Measurements from ENCODE around the gene PTPRK. TPM values are rescaled to one million over a fixed set of nuclear protein-coding genes. Genes with fewer than 3 reads are reported as not detected.

Gene PTPRK
- total and polyA plus RNA-seq, 2 of the 8 experiments (the other 6 are each of a cell fraction or from before 2014, with no cell fraction given) = 11.4 to 47.3 TPM

DNA sequence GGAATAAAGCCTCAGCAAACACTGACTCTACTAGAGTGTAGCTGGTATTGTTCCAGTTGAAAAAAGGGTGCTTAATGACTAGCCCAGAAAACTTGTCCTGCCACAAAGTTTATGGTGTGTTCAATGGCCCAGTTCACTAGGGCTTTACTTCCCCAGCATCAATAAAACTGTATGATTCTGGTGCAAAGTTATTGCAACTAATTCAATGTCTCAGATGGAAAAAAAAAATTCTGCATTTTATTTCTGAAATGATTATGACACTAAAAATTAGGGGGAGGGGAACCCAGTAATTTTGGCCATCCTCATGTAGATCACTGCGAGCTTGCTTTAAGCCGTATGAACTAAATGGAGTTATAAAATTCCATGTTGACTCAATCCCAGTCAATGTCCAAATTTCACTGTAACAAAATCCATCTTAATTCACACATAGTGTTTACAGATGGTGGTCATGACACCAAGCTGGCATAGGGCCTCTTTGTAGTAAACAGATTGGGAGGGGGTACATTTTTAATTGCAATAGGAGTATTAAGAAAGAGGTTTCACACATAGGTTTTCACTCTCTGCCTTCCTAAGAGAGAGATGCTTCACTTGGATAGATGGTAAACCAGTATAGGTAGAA lies 41.2 kb downstream of the PTPRK start:
- Histone ChIP-seq H3K4me3 (ENCODE audit: extremely low read depth in 1 of 4, insufficient read depth in 2 of 4, low read depth in 3 of 4, low read length in 4 of 4) (no peak overlapping the region), H3K4me1 (replicated peaks in 1 of 4; ENCODE audit: control insufficient read depth in 3 of 4, insufficient read depth in 4 of 4, low read length in 3 of 4) (peaks cover 0 to 3% (median 1%) of the 10 kb centered on the region in 4 experiments; a peak in 1 of 7 replicates), H3K14ac (ENCODE audit: insufficient read length) (no peak overlapping the region), H3K9me3 (ENCODE audit: insufficient read depth in 2 of 2, low read depth in 1 of 2, low read length in 1 of 2) (no peaks in the 10 kb centered on the region), H2BK12ac (ENCODE audit: low read depth, low read length) (no peak overlapping the region), H2AFZ (ENCODE audit: low read length) (no peak overlapping the region), H3K36me3 (ENCODE audit: control insufficient read depth in 2 of 4, insufficient read depth in 4 of 4, low read length in 3 of 4) (no peaks in the 10 kb centered on the region), H3K56ac (replicated peaks; ENCODE audit: insufficient read length, low read depth, low read length) (no peak overlapping the region), H2BK20ac (ENCODE audit: low read length) (no peak overlapping the region), H4K20me1 (replicated peaks in 1 of 2; ENCODE audit: control insufficient read depth in 1 of 2, insufficient read depth in 2 of 2, low read length in 2 of 2) (peaks cover 1 to 3% of the 10 kb centered on the region in 2 experiments), H2AK5ac (ENCODE audit: low read depth, low read length) (no peak overlapping the region), H2BK5ac (ENCODE audit: low read depth, low read length) (no peak overlapping the region), H3K9ac (replicated peaks in 1 of 4; ENCODE audit: extremely low read depth in 1 of 4, low read depth in 3 of 4, low read length in 3 of 4) (no peak overlapping the region), H3K23ac (ENCODE audit: insufficient read length) (no peak overlapping the region), H3K4ac (replicated peaks; ENCODE audit: insufficient read length, low read depth, low read length) (no peak overlapping the region), H4K5ac (ENCODE audit: insufficient read length, low read depth, low read length) (no peak overlapping the region), H3K79me2 (ENCODE audit: control insufficient read depth in 1 of 2, insufficient read depth in 2 of 2, low read length in 2 of 2) (peaks cover 5 to 79% of the 10 kb centered on the region in 2 experiments; a peak in 3 of 4 replicates), H2BK120ac (replicated peaks; ENCODE audit: low read depth, low read length) (no peak overlapping the region), H2BK15ac (ENCODE audit: low read length) (no peak overlapping the region), H3K27me3 (replicated peaks in 1 of 4; ENCODE audit: control insufficient read depth in 3 of 4, extremely low read depth in 1 of 4, insufficient read depth in 3 of 4, low read length in 3 of 4) (no peaks in the 10 kb centered on the region), H3K23me2 (ENCODE audit: low read depth, low read length) (no peaks in the 10 kb centered on the region), H3K79me1 (ENCODE audit: low read depth, low read length) (peaks cover 2% of the 10 kb centered on the region; the same call in 1 of the 2 replicates), H3K4me2 (ENCODE audit: insufficient read depth in 1 of 2, low read depth in 2 of 2, low read length in 2 of 2) (no peak overlapping the region), H4K91ac (replicated peaks; ENCODE audit: insufficient read length, low read length) (no peak overlapping the region), H3K18ac (ENCODE audit: extremely low read depth, low read length) (no peak overlapping the region), H3K27ac (ENCODE audit: low read depth, low read length) (no peak overlapping the region), H4K8ac (ENCODE audit: extremely low read depth, insufficient read depth, low read length) (no peak overlapping the region)
- WGBS, 2 experiments (ENCODE audit: extremely low coverage in 1 of 2, insufficient coverage in 1 of 2, insufficient read length in 1 of 2, insufficient replicate concordance in 2 of 2, low coverage in 1 of 2, low lambda C conversion rate in 2 of 2, missing lambda C conversion rate in 1 of 2) = 94% methylated on average over 2 of the region's 2 CpGs; no CpG with 5 or more reads in 1 of the 2 experiments
- ChIA-PET POLR2A (ENCODE audit: partially characterized antibody) (interaction anchor here (1.3 kb wide), 1 partner anchor 41 kb away, joined by 4 read pairs; the partner anchor contains the start of gene PTPRK), CTCF (ENCODE audit: partially characterized antibody) (interaction anchor here (1.0 to 1.7 kb wide), 3 partner anchors 12 to 57 kb away, joined by 3 to 4 read pairs (median 3); no protein-coding TSS in a partner anchor)
- no peak for FAIRE-seq
- no peak for DNase-seq (ENCODE audit: low read depth in 1 of 2, low spot score in 2 of 2)
- TF ChIP-seq CEBPB (IDR thresholded peaks at IDR 0.05; ENCODE audit: low read depth, low read length) (no peak), SIX5 (IDR thresholded peaks at IDR 0.05; ENCODE audit: low read depth, low read length) (no peak), KDM4A (IDR thresholded peaks at IDR 0.05; ENCODE audit: low read depth, low read length, severe bottlenecking) (no peak), SAP30 (IDR thresholded peaks at IDR 0.05; ENCODE audit: insufficient read depth, insufficient replicate concordance, low read length) (no peak), NRF1 (IDR thresholded peaks at IDR 0.05; ENCODE audit: low read depth, low read length) (no peak), RNF2 (IDR thresholded peaks at IDR 0.05; ENCODE audit: borderline replicate concordance, low read depth, low read length, missing control alignments, poor library complexity, severe bottlenecking) (no peak), EGR1 (IDR thresholded peaks at IDR 0.05; ENCODE audit: borderline replicate concordance, low read depth, low read length) (no peak), TAF7 (optimal IDR thresholded peaks at IDR 0.05; ENCODE audit: borderline replicate concordance, low read depth, low read length) (no peak), CBX5 (IDR thresholded peaks at IDR 0.05; ENCODE audit: low read depth, low read length) (no peak), CHD1 (IDR thresholded peaks at IDR 0.05; ENCODE audit: low read depth, low read length) (no peak), TEAD4 (IDR thresholded peaks at IDR 0.05; ENCODE audit: low read depth, low read length) (no peak), MAFK (IDR thresholded peaks at IDR 0.05; ENCODE audit: low read depth, low read length) (no peak)
